Measurements from ENCODE around the gene TACC2. TPM values are rescaled to one million over a fixed set of nuclear protein-coding genes. Genes with fewer than 3 reads are reported as not detected.

Gene TACC2
- total and polyA plus RNA-seq, 2 experiments from 2014 or later: 30.8 to 35.9 TPM

- H3K27me3 ChIP-seq (ENCODE audit: insufficient read depth): no peaks in the 10 kb centered on the region
- 0 out of 2 replicates have a peak, but pooled peaks cover 5% of the 10 kb centered on the region for H4K20me1 ChIP-seq (replicated peaks; ENCODE audit: insufficient read depth)
- DNase-seq (ENCODE audit: low spot score): no peak
- H3K4me1 ChIP-seq (ENCODE audit: insufficient read depth): no peaks in the 10 kb centered on the region
- H3F3A ChIP-seq (replicated peaks; ENCODE audit: low read depth): no peaks in the 10 kb centered on the region
- H3K4me3 Mint-ChIP-seq: no peak overlapping the region
- H3K9me3 Mint-ChIP-seq: no peaks in the 10 kb centered on the region
- no peaks in the 10 kb centered on the region for H3K4me1 Mint-ChIP-seq
- no peak overlapping the region for H3K27ac Mint-ChIP-seq
- H3K4me3 ChIP-seq: no peak overlapping the region
- no peaks in the 10 kb centered on the region for H3K27me3 Mint-ChIP-seq (ENCODE audit: insufficient read depth, low read depth, poor library complexity)
- no peak overlapping the region for H3K4me2 ChIP-seq
- no peaks in the 10 kb centered on the region for H3K9me2 ChIP-seq (ENCODE audit: insufficient read depth)
- TF ChIP-seq EZH2 (IDR thresholded peaks at IDR 0.05; ENCODE audit: low read depth, unreplicated experiment) (no peak), REST (IDR thresholded peaks at IDR 0.05; ENCODE audit: unreplicated experiment) (no peak), STAT1 (IDR thresholded peaks at IDR 0.05; ENCODE audit: unreplicated experiment) (no peak), JUNB (IDR thresholded peaks at IDR 0.05; ENCODE audit: unreplicated experiment) (no peak), POLR2AphosphoS5 (IDR thresholded peaks at IDR 0.05; ENCODE audit: low read depth) (no peak), EZH2phosphoT487 (IDR thresholded peaks at IDR 0.05; ENCODE audit: unreplicated experiment) (no peak), NANOG (IDR thresholded peaks at IDR 0.05; ENCODE audit: borderline replicate concordance) (no peak), CREB1 (CRISPR knock-in tag; IDR thresholded peaks at IDR 0.05; ENCODE audit: low read depth) (no peak), ETS1 (IDR thresholded peaks at IDR 0.05) (no peak), ZNF462 (CRISPR knock-in tag; IDR thresholded peaks at IDR 0.05) (no peak), ZNF331 (CRISPR knock-in tag; IDR thresholded peaks at IDR 0.05; ENCODE audit: low read depth) (no peak), ZNF114 (CRISPR knock-in tag; IDR thresholded peaks at IDR 0.05) (no peak)
- TF ChIP-seq, protein P1, sequence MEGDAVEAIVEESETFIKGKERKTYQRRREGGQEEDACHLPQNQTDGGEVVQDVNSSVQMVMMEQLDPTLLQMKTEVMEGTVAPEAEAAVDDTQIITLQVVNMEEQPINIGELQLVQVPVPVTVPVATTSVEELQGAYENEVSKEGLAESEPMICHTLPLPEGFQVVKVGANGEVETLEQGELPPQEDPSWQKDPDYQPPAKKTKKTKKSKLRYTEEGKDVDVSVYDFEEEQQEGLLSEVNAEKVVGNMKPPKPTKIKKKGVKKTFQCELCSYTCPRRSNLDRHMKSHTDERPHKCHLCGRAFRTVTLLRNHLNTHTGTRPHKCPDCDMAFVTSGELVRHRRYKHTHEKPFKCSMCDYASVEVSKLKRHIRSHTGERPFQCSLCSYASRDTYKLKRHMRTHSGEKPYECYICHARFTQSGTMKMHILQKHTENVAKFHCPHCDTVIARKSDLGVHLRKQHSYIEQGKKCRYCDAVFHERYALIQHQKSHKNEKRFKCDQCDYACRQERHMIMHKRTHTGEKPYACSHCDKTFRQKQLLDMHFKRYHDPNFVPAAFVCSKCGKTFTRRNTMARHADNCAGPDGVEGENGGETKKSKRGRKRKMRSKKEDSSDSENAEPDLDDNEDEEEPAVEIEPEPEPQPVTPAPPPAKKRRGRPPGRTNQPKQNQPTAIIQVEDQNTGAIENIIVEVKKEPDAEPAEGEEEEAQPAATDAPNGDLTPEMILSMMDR (conservative IDR thresholded peaks at IDR 0.05; ENCODE audit: low read depth in 2 of 2): no peak
- H3K36me3 Mint-ChIP-seq (ENCODE audit: low read depth): peaks cover 52% of the 10 kb centered on the region
- peaks cover 38% of the 10 kb centered on the region for H3K36me3 ChIP-seq (ENCODE audit: insufficient read depth)
- no peak overlapping the region for H3K27ac ChIP-seq (ENCODE audit: low read depth)
- ATAC-seq: no peak
- no peaks in the 10 kb centered on the region for H3K79me2 ChIP-seq (replicated peaks; ENCODE audit: insufficient read depth)
- H2AFZ ChIP-seq: no peak overlapping the region
Measured at GRCh38 chr10:122222638-122223037, 233.7 kb downstream of the TACC2 start.
